Nephron progenitor cell (in vitro differentiated cells): Measurements from ENCODE around the gene PSEN1.
A peak's percentile ranks its signal among the peaks of the same experiment; 100 is the strongest.

Experiments used
- DNase-seq: peaks from one replicate; pipeline ENCODE4 v3.0.0; 2021
- H3K27ac Mint-ChIP-seq: 2 replicates; pipeline ENCODE4 v1.8.0; 2021; ENCODE audit warnings: mild to moderate bottlenecking, moderate library complexity, mixed read lengths
- H3K27me3 Mint-ChIP-seq: 2 replicates; pipeline ENCODE4 v1.8.0; 2021; ENCODE audit warnings: mild to moderate bottlenecking, low read depth, mixed read lengths; ENCODE audit not compliant: poor library complexity
- H3K36me3 Mint-ChIP-seq: 2 replicates; pipeline ENCODE4 v1.8.0; 2021; ENCODE audit warnings: low read depth, mixed read lengths
- H3K4me1 Mint-ChIP-seq: 2 replicates; pipeline ENCODE4 v1.8.0; 2021; ENCODE audit warnings: mixed read lengths
- H3K4me3 Mint-ChIP-seq: 2 replicates; pipeline ENCODE4 v1.8.0; 2021; ENCODE audit warnings: mild to moderate bottlenecking, moderate library complexity, mixed read lengths
- H3K9me3 Mint-ChIP-seq: 2 replicates; pipeline ENCODE4 v1.8.0; 2021; ENCODE audit warnings: mild to moderate bottlenecking, moderate library complexity, mixed read lengths
- CTCF ChIP-seq: fragments of 200-600 bp; sonication (generic); IDR thresholded peaks from 2 replicates; pipeline ENCODE4 v1.5.0; 2021; ENCODE audit warnings: antibody characterized with exemption

The PSEN1 gene

GRCh38 chr14:73245480-73246325 lies 109.4 kb downstream of the PSEN1 start:
- H3K27ac Mint-ChIP-seq, result no peak overlapping the region

GRCh38 chr14:73246387-73247150 lies 110.3 kb downstream of the PSEN1 start:
- no peak for DNase-seq
- H3K27me3 Mint-ChIP-seq, result peaks cover 36% of the 10 kb centered on the region
- no peaks in the 10 kb centered on the region for H3K36me3 Mint-ChIP-seq
- peaks cover 3% of the 10 kb centered on the region for H3K9me3 Mint-ChIP-seq
- H3K4me1 Mint-ChIP-seq, result peaks cover 55% of the 10 kb centered on the region
- no peak overlapping the region for H3K4me3 Mint-ChIP-seq
- no peak overlapping the region for H3K27ac Mint-ChIP-seq
- TF ChIP-seq CTCF, result no peak

More at GRCh38 chr14:73245480-73246325, 109.4 kb downstream of the PSEN1 start:
- Mint-ChIP-seq H3K9me3 (peaks cover 3% of the 10 kb centered on the region), H3K36me3 (no peaks in the 10 kb centered on the region), H3K4me3 (no peak overlapping the region), H3K4me1 (peaks cover 51% of the 10 kb centered on the region), H3K27me3 (peaks cover 45% of the 10 kb centered on the region)
- no peak for TF ChIP-seq CTCF
- no peak for DNase-seq

- no peaks in the 10 kb centered on the region for H3K36me3 Mint-ChIP-seq
- peaks cover 22% of the 10 kb centered on the region for H3K27me3 Mint-ChIP-seq
- peaks cover 3% of the 10 kb centered on the region for H3K9me3 Mint-ChIP-seq
- H3K27ac Mint-ChIP-seq, result no peak overlapping the region
- DNase-seq, result no peak
- TF ChIP-seq CTCF, result no peak
- H3K4me1 Mint-ChIP-seq, result peaks cover 47% of the 10 kb centered on the region
- H3K4me3 Mint-ChIP-seq, result peak overlapping the region; percentile 16
Measured at GRCh38 chr14:73248108-73248868, 112.0 kb downstream of the PSEN1 start.

- Mint-ChIP-seq H3K4me1 (peaks cover 53% of the 10 kb centered on the region), H3K4me3 (no peak overlapping the region), H3K36me3 (no peaks in the 10 kb centered on the region), H3K27me3 (peaks cover 17% of the 10 kb centered on the region), H3K27ac (no peak overlapping the region), H3K9me3 (no peaks in the 10 kb centered on the region)
- no peak for DNase-seq
- TF ChIP-seq CTCF, result no peak
Measured at GRCh38 chr14:73249108-73249507, 112.8 kb downstream of the PSEN1 start.

GRCh38 chr14:73249564-73250316 lies 113.4 kb downstream of the PSEN1 start:
- Mint-ChIP-seq H3K27me3 (peaks cover 14% of the 10 kb centered on the region), H3K27ac (no peak overlapping the region), H3K36me3 (no peaks in the 10 kb centered on the region), H3K4me1 (peaks cover 55% of the 10 kb centered on the region), H3K9me3 (no peaks in the 10 kb centered on the region), H3K4me3 (no peak overlapping the region)
- no peak for TF ChIP-seq CTCF
- no peak for DNase-seq
